CD4-positive, alpha-beta T cell treated with Interleukin-6 for 4 hours (primary cell): ENCODE measurements around the gene SLC38A4.
"Not testable (repeated sequence)": the region's sequence is repeated elsewhere in the genome, so short reads cannot be mapped to it uniquely, and the experiment has no call there.

ENCODE experiments used
- DNase-seq: peaks from one replicate; pipeline ENCODE4 v3.0.0-alpha.2; 2020; ENCODE audit warnings: mixed read lengths

SLC38A4 gene

GRCh38 chr12:46774322-46774633, 51.5 kb downstream of the SLC38A4 start:
- no peak for DNase-seq

GRCh38 chr12:46773586-46774321, 52.0 kb downstream of the SLC38A4 start:
- DNase-seq = no peak

- no peak for DNase-seq
Observed at GRCh38 chr12:46771268-46771827, 54.4 kb downstream of the SLC38A4 start.

GRCh38 chr12:46770501-46771183, 55.2 kb downstream of the SLC38A4 start:
- DNase-seq = no peak

- no peak for DNase-seq
Observed at GRCh38 chr12:46764005-46764404, 61.8 kb downstream of the SLC38A4 start.

- DNase-seq = no peak
Observed at GRCh38 chr12:46763230-46763629, 62.6 kb downstream of the SLC38A4 start.

GRCh38 chr12:46754550-46754949, 71.2 kb downstream of the SLC38A4 start:
- no peak for DNase-seq

- DNase-seq = no peak
Observed at GRCh38 chr12:46752396-46752795, 73.4 kb downstream of the SLC38A4 start.

GRCh38 chr12:46751173-46751572, 74.6 kb downstream of the SLC38A4 start:
- DNase-seq = no peak

- no peak for DNase-seq
Observed at GRCh38 chr12:46749322-46749721, 76.5 kb downstream of the SLC38A4 start.

- no peak for DNase-seq
Observed at GRCh38 chr12:46744283-46744682, 81.5 kb downstream of the SLC38A4 start.

- no peak for DNase-seq
Observed at GRCh38 chr12:46743456-46743855, 82.3 kb downstream of the SLC38A4 start.

- not testable (repeated sequence) for DNase-seq
Observed at GRCh38 chr12:46742271-46742670, 83.5 kb downstream of the SLC38A4 start.

- no peak for DNase-seq
Observed at GRCh38 chr12:46725332-46725731, 100.5 kb downstream of the SLC38A4 start.

- no peak for DNase-seq
Observed at GRCh38 chr12:46723629-46724419, 102.0 kb downstream of the SLC38A4 start.

GRCh38 chr12:46722394-46723185, 103.2 kb downstream of the SLC38A4 start:
- no peak for DNase-seq

- no peak for DNase-seq
Observed at GRCh38 chr12:46718495-46718894, 107.3 kb downstream of the SLC38A4 start.

- no peak for DNase-seq
Observed at GRCh38 chr12:46717868-46718267, 107.9 kb downstream of the SLC38A4 start.

GRCh38 chr12:46717159-46717558, 108.6 kb downstream of the SLC38A4 start:
- no peak for DNase-seq
